Stimulated activated CD8-positive, alpha-beta memory T cell treated with anti-CD3 and anti-CD28 coated beads, Interleukin-12 subunit alpha, Interleukin-12 subunit beta, amount 100 ng/mL, for 24 hours (primary cell): ENCODE data around the gene KLF4.

ENCODE experiments used
- DNase-seq: peaks from one replicate; pipeline ENCODE4 v3.0.0-alpha.2; 2020; ENCODE audit errors: extremely low read depth

The KLF4 gene

GRCh38 chr9:107487521-107488374 lies 1.8 kb downstream of the KLF4 start:
- no peak for DNase-seq

- DNase-seq, result no peak
Measured at GRCh38 chr9:107486674-107487520, 2.7 kb downstream of the KLF4 start.

GRCh38 chr9:107485458-107486043 lies 4.0 kb downstream of the KLF4 start:
- DNase-seq, result no peak

GRCh38 chr9:107484117-107484723 lies 5.3 kb downstream of the KLF4 start:
- DNase-seq, result no peak

DNA sequence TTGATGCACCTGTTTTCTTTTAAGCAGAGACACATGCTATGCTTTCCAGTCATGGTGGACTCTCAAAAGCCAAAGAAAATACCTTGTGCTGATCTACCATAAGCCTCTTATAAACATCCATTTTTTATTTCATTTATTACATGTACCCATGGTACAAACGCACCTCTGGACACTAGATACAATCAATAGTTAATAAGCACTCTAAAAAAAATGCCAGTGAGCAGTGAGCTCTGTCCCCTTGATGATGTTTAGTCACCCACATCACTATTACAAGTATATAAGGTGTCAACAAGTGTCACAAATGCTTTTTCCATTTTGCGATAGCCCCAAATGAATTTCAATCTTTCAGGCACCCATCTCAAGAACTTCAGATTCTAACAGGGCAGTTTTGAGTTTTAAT lies 5.9 kb downstream of the KLF4 start:
- no peak for DNase-seq

- no peak for DNase-seq
Measured at GRCh38 chr9:107481035-107481434, 8.5 kb downstream of the KLF4 start.

GRCh38 chr9:107480386-107480789 lies 9.2 kb downstream of the KLF4 start:
- DNase-seq, result no peak

DNA sequence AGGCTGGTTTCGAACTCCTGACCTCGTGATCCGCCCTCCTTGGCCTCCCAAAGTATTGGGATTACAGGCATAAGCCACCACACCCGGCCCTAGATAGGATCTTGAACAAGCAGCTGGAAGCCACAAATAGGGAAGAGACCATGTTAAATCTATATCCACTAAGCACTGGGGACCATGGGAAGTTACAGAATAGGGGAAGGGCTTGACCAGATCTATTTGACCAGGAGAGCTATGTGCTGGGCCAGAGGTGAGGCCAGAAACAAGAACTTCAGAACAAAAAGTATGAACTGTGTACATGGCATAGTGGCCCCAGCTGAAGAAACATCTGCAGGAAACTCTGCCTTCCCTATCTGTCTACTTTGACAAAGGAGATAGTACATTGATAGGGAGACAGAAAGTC lies 10.8 kb downstream of the KLF4 start:
- no peak for DNase-seq

- DNase-seq, result no peak
Measured at GRCh38 chr9:107474124-107474523, 15.4 kb downstream of the KLF4 start.

GRCh38 chr9:107472581-107473340 lies 16.8 kb downstream of the KLF4 start:
- no peak for DNase-seq

DNA sequence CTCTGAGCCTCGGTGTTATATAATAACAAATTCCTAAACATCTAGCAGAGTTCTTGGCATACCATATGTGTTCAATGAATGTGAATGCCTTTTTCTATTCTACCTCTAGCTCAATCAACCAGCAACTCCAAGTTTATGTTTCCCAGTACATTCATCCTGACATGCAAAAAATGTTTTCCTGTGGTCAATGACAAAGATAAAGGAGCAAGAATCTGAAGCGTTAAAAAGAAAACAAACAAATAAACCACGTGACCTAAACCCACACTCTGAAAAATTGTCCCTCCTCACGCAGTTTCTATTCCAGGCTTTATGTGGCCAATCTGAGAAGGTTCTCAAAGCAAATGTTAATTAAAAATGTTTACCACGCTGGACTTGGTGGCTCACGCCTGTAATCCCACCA lies 18.0 kb downstream of the KLF4 start:
- DNase-seq, result no peak

DNA sequence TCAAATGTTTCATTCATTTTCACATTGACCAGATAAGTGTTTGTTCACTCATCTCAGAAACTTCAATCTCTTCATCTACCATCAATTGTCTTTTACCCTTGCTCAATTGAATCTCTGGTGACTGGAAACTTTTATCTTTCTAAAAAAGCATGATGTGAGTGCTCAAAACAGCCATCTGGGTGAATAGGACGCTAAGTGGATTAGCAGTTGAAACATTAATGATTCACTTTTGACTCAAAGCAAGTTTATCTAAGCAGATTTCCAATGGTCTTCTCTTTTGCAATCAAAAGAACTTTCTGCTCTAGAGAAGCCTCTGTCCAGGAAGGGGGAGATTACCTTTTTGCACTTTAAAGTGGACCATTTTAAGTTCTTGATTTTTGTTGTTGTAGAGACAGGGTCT lies 22.2 kb downstream of the KLF4 start:
- no peak for DNase-seq

DNA sequence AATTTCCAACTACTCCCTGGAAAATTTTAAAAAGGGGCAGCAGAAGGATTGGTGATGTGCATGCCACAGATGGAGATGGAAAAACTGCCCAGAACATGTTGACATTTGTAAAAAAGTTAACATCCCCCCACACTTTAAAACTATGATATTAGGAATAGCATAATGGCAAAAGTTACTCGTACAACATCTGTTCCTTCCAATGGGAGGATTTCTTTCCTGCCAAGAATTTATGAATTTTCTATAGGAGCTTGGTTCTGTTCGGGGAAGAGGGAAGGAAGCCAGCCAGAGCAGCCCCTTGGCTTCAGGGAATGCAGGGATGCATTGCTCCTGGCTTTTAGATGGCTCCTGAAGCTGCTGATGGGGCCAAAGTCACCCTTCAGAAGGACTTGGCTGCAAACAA lies 22.7 kb downstream of the KLF4 start:
- no peak for DNase-seq

DNA sequence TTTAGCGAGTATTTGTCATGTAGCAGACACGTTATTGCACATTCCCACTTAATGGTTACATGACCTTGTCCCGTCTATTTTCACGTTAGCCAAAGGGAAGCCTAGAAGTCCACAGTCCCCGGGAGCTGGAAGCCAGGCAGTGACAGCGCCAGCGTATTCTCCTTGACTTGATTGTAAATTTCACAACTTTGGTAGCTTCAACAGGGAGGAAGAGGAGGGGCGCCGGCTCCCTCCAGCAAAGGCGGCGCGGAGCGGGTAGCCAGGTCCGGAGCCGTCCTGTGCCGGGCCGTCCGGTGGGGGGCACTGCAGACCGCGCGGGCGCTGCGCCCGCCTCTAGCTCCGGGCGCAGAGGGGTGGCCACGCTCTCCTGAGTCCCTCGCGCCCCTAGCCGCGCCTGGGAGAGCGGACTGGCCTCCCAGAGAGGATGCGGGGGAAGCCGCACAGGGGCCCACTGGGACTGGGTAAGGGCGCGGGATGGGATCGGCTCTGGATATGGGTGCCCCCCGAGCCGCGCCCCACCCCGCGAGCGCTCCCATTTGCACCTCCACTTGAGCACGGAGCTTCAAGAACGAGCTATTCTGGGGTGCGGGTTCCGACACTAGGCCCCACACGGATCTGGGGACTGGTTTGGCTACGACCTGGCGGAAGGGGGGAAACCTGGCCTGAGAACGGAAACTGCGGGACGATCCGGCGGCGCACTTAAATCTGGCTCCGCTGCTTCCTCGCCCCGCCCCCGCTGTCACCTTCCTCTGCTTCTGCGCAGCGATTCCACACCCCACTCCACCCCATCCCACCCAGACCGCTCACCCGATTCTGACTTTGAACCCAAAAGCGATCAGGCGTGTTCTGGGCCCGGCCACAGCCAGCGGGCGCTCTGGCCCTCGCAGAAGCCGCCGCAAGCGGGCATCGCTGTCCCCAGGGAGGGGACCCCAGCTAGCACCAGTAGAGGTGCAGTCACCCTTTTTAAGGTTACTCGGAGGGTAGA lies 23.8 kb downstream of the KLF4 start:
- DNase-seq, result no peak

DNA sequence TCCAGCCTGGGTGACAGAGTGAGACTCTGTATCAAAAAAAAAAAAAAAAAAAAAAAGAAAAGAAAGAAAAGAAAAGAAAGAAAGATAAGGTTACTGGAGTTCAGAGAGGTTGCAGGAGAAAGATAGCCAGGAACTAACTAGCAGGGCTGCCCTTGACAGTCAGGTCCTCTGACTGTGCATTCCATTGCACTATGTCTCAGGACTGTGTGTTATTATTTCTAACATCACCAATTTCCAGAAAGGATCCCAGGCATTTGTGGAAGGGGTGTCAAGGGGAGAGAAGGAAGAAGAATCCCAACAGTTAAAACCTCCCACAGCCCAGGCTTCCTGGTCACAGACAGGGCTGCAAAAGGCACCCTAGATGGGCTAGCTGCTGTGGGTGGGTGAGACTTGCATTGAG lies 25.1 kb downstream of the KLF4 start:
- DNase-seq, result no peak

DNA sequence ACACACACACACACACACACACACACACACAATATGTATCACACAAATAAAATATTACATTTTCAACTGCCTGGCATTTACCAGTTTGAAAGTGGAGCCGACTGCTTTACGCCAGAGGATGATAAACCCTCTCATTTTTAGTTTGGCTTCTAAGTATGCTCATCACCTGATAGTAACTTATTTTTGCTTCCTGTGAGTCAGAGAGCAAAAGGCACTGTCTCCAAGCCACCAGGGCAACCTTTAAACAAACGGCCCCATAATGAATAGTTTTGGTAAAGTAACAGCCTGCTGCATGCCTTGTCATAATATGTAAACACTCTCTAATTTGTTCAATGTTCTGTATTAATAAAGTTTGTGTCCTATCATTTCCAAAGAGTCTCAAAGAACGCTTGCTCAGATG lies 26.9 kb downstream of the KLF4 start:
- DNase-seq, result no peak

DNA sequence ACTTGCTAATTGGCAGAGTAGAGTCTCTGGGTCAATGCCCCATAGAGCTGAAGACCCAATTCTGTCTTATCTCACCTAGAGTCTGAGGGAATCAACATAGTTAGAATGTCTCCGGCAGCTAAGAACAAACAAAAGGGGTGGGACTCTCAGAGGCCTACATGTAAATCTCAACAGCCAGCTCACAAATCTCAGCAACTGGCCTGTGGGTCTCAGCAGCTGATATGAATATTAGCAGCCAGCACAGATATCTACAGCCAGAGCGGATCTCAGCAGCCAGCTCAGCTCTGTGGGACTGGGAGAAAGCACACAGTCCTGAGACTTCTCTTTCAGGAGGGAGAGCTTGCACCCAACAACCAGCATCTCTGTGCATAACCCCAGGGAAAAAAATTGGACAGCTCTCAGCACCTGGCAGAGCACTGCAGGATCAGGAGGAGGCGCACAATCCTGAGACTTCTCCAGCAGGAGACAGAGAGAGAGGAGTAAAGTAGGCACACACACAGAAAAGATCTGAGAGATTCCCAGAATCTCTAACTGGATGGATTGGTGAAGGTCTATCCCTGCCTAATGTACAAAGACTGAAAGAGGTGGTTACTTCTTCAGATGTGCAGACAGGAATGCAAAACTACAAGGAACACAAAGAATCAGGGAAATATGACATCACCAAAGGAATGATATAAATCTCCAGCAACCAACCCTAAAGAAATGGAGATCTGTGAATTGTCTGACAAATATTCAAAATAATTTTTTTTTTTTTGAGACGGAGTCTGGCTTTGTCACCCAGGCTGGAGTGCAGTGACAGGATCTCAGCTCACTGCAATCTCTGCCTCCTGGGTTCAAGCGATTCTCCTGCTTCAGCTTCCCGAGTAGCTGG lies 29.2 kb downstream of the KLF4 start:
- DNase-seq, result no peak

DNA sequence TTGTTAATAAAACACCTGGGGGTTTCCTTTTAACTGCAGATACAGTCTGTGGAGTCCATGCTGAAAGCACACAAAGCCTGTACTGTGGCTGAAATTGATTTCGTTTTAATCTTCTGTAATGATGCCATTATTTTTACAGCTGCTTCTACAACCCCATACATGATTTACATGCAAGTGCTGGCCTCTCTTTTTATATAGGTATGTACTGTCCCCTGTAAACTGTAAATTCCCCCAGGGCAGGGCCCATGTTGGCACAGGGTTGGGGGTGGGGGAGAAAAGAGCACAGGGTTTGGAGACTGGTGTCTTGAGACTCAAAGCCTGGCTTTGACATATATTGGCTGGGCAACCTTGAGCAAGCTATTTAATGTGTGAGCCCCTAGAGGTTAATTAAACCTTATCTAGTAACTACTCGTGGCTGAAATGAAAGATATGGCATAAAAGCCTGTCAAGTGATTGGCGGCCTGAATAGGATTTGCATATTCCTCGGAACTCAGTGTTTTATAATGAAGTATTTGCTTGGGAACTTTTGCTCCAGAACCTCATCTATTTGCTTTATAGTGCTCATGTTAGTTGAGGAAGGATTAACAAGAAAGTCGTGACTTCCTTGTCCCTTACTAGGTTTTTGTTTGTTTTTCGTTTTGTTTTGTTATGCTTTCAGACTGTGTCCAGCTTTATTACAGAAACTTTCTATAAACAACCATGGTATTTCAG lies 34.0 kb downstream of the KLF4 start:
- DNase-seq, result no peak

DNA sequence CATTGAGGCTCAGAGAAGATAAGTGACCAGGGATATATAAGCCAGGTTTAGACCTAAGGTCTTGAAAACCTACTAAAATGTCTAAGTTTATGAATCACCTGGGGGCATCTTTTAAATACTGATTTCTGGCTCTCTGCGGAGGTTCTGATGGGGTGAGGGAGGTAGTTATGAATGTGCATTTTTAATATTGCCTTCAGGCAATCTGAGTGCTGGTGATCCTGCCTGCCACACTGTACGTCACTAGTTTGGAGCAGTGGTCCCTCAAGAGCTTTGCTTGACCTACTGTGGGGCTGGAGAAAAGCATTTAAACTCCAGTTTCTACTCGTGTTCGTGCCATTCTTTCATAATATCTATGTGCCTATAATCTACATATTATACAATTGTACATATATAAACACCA lies 36.1 kb downstream of the KLF4 start:
- DNase-seq, result no peak
